Activated CD4-positive, alpha-beta T cell treated with anti-CD3 and anti-CD28 coated beads, Interleukin-2, amount 50 U/mL, for 48 hours (primary cell): ENCODE results near the gene CRTC1.
"Not testable (repeated sequence)": the region's sequence is repeated elsewhere in the genome, so short reads cannot be mapped to it uniquely, and the experiment has no call there.

Source experiments
- DNase-seq, 2 experiments: peaks; one replicate each; pipeline ENCODE4 v3.0.0-alpha.2; 2020

CRTC1 gene

DNA sequence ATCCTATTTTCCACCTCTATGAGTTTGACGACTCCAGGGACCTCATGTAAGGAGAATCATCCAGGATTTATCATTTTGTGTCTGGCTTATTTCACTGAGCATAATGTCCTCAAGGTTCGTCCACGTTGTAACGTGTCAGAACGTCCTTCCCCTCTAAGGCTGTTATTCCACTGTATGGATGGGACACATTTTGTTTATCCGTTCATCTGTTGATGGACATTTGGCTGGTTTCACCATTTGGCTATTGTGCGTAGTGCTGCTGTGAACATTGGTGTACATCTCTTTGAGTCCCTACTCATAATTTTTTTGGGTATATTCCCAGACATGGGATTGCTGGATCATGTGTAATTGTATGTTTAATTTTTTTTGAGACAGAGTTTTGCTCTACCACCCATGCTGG, 21.5 kb downstream of the CRTC1 start:
- DNase-seq = no peak

DNA sequence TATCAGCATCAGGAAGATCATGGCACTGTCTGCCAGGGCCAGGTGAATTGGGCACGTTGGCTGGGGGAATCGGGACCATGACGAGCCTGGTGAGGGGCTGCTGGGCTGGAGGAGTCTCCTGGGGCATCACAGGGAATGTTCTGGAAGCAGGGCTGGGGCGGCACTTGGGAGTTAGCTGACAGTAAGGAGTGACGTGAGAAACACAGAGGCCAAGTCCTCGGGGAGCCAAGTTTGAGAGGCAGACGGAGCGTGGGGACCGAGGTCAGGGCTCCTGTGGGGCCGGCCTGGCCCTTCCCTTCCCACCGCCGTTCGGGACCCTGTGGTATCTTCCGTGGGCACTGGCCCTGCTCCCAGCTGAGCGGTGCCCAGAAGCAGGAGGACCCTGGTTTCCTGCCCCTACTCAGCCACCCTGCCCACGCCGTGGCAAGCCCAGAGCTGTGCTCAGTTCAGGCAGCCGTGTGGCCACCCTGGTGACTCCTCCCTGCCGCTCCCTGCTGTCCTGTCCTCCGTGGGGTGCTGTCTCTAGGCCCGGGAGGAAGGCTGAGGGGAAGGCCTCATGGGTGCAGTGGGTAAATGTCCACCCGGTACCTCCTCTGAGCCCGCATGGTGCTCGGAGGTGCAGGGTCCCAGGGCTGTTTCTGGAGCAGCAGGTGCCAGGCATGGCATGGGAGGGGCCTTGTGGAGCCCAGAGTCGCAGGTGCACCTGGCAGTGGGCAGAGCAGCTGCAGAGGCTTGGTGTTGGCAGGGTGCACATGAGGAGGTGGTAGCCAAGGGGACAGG, 25.2 kb downstream of the CRTC1 start:
- DNase-seq = no peak

- DNase-seq = no peak
These were observed 26.1 kb downstream of the CRTC1 start for GRCh38 chr19:18709546-18709945.

DNA sequence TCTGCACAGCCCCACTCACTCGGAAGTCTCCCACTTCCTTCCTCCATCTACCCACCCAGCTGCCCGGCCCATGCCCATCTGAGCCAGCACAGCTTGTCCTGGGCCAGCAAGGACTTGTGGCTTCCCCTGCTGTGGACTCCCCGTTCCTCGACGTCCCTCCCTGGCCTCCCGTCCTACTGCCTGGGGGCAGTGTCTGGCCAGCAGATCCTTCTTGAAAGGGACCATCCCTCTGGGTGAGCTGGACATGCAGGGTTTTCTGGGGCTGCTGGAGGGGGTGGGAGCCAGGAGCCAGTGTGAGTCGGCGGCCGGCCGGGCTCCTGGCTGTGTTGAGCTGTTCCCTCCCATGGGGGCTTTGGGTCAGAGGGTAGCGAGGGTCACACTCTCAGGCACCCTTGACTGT, 26.7 kb downstream of the CRTC1 start:
- DNase-seq = no peak

DNA sequence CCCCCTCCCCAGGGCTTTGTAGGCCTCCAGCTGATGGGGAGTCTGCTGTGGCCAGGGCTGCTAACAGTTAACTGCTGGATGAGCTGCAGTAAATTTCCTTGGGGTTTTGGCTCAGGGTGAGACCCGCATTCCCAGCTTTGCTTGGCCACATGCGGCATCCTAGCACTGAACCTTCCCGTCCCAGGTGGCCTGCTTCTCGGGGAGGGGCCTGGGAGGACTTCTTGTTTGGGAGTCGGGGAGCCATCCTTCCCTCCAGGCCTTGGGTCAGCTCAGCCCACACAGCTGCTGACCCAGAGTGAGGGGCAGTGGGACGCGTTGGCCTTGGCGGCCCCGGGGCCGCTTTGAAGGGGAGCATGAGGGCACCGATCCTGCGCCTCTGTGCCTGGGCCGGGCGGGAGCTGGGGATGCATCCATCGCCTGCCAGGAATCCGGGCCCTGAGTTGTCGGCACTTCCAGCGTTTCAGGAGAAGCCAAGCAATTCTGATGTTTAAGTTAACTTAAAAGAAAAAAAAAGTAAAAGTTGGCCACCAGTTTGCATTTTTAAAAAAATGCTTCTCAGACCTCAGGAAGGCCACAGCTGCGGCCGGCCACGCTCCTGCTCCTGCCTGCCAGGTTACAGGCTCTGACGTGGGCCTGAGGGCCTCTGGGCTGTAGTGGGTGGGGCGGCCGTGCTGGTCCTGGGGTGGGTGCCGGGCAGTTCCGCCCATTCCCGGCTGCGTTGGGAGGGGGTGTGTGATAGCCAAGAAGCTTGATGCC, 27.7 kb downstream of the CRTC1 start:
- no peak for DNase-seq

GRCh38 chr19:18711893-18712292, 28.4 kb downstream of the CRTC1 start:
- no peak for DNase-seq

GRCh38 chr19:18712981-18713380, 29.5 kb downstream of the CRTC1 start:
- no peak for DNase-seq

- DNase-seq = no peak
These were observed 30.2 kb downstream of the CRTC1 start for GRCh38 chr19:18713550-18714117.

DNA sequence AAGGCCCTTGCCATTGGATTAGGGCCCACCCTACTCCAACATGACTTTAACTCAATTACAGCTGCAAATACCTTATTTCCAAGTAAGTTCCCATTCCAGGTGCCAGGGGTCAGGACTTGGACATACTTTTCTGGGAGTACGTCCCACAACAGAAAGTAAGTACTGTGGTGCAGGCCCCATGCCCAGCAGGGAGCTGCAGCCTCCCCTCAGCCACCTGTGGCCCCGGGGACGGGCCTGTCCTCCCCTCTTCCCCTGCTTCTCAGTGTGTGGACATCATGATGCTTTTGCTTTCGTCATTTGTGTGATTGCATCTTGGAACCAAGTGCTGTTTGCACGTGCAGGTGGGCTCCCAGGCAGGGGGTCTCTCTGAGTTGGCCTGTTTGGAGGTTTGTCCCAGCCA, 31.9 kb downstream of the CRTC1 start:
- DNase-seq = no peak

DNA sequence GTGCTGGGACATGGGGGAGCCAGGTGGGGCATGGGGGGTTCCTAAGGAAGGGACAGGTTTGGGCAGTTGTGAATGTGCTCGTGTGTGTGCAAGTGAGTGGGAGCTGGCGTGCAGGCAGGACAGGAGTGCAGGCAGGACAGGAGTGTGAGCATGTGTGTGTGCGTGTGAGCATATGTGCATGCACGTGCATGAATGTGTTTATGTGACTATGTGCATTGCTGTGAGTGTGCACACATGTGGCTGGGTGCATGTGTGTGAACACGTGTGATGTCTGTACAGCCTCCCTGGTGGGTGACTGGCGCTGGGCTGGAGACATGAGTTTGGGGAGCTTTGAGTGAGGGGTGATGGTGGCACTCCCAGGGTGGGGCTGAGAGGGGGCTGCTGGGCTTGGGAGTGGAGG, 33.4 kb downstream of the CRTC1 start:
- no peak for DNase-seq

DNA sequence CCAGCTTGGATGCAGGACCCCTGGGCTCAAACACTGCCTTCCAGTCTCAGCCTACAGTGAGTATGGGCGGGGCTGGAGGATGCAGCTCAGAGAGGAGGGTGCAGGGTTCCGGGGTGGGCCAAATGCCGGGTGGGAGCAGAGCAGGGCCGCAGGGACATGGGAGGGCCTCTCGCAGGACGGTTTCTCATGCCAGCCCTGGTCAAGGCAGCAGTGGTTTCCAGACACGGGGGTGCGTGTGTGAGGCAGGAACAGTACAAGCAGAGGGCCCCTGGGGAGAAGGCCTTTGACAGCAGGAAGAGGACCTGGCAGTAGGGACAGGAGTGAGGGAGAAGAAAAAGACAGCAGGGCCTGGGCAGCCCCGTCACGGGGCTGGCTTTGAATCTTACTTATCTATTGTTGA, 34.1 kb downstream of the CRTC1 start:
- no peak for DNase-seq

DNA sequence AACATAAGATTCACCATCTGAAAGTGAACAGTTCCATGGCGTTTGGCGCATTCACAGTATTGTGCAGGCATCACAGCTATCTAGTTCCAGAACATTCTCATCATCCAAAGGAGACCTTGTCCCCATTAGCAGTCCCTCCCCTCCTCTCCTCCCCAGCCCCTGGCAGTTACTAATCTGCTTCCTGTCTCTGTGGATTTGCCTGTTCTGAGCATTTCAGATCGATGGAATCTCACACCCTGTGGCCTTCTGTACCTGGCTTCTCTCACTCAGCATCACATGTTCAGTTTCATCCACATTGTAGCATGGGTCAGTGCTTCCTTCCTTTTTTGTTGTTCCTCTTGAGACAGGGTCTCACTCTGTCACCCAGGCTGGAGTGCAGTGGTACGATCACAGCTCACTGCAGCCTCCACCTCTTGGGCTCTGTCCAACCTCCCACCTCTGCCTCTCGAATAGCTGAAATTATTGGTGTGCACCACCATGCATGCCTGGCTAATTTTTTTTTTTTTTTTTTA, 34.6 kb downstream of the CRTC1 start:
- DNase-seq = no peak

DNA sequence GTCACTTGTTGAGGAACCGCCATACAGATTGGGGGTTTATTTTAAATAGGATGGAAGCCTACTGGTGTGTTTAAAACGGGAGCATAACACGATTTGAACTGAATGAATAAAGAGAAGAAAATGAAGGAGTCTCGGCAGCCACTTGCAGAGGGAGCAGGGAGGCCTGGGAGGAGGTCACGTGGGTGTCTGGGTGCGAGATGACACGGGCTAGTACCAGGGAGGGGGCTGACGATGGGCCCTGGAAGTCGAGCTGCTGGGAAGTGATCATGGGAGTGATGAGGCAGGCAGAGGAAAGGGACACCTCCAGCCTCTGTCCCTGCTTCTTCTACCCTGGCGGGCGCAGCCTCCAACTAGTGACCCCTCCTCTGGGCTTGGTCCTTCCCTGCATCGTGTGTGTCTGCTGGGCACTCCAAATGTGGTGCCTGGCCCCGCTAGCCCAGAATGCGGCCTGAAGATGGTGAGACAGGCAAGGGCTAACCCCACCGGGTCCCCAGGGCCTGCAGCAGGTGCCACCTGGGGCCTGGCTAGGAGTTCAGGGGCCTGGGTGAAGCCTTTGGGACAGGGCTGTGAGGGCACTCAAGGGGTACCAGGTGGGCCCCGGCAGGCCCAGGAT, 35.5 kb downstream of the CRTC1 start:
- no peak for DNase-seq

DNA sequence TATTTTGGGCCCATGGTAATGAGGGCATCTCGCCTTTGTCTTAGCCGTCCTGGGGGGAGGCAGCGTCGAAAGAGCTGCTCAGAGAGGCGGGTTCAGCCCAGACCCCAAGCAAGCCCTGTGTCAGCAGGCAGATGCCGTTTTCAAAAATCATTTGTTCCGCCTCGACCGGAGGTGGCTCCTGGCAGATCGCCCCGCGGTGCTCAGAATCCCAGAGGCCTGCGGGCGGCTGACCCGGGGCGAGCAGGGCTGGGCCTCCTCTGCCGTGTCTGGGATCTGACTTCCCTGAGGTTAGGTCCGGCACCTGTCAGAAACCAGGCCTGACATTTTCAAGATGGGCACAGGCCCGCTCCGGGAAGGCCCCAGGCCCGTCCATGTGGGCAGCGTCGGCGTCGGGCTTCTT, 36.1 kb downstream of the CRTC1 start:
- no peak for DNase-seq

DNA sequence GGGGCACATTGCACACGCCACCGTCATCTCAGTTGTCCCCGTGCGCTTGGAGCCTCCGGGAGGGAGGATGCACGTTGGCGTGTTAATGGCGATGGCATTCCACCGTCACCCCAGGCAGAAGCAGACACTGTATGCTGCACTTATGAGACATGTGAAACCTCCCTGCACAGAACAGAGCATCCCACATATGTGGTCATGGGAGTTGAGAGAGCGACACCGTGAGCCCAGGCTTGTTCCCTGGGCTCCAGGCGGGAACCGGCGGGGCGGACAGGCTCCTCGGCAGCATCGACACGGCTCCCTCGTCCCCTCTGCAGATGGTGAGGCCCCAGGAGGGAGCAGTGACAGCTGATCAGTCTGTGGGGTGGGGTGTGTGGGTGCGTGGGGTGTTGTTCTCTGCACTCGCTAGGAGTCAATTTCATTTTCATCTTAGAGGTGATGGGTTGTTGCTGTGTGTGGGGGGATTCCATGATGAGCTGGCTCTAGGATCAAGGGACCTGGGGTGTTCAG, 40.4 kb downstream of the CRTC1 start:
- DNase-seq = no peak

DNA sequence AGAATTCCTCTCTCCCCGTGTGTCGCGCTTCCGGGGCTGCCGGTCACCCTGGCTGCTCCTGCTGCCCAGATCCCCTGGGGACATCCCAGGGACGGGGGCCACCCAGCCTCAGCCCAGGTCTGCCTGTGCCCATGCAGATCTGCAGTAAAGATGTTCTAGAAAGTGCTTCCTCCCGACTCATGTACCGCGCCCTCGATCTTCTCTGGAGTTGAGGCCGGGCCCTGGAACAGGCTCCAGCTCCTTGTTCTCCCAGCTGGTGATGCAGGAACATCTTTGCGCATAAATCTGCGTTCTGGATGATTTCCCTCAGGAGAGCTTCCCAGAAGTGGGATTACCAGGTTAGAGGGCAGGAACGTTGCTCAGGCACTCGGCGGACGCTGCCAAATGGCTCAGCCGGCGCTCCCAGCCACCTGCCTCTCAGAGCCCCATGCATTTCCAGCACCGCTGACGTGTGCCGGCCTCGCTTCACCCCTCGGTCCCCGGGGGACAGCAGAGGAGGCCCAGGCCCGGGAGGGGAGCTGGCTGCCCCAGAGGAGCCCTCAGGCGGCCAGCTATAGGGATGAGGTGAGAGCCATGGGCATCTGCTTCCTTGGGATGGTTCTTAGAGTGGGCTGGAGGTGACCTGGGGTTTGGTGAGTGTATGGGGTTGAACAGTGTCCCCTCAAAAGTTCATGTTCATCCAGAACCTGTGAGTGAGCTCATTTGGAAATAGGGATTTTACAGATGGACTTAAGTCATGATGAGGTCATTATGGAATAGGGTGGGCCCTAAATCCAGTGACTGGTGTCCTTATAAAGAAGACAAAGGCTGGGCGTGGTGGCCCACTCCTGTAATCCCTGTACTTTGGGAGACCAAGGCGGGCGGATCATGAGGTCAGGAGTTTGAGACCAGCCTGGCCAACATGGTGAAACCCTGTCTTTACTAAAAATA, 42.6 kb downstream of the CRTC1 start:
- DNase-seq = no peak

DNA sequence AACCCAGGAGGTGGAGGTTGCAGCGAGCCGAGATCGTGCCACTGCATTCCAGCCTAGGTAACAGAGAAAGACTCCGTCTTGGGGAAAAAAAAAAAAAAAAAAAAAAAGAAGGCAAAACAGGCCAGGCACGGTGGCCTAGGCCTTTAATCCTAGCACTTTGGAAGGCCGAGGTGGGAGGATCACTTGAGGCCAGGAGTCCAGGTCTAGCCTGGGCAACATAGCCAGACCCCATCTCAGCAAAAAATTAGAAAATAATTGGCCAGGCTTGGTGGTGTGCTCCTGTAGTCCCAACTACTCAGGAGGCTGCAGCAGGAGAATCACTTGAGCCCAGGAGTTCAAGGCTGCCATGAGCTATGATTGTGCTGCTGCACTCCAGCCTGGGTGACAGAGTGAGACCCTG, 43.4 kb downstream of the CRTC1 start:
- no peak for DNase-seq

DNA sequence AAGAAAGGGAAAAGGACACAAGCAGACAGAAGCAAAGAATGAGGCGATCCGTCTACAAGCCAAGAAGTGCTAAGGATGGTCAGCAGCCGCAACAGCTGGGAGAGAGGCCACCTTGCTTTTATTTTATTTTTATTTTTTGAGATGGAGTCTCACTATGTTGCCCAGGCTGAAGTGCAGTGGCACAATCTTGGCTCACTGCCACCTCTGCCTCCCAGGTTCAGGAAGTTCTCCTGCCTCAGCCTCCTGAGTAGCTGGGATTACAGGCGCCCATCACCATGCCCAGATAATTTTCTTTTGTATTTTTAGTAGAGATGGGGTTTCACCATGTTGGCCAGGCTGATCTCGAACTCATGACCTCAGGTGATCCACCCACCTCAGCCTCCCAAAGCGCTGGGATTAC, 44.1 kb downstream of the CRTC1 start:
- not testable (repeated sequence) for DNase-seq

- DNase-seq = no peak
These were observed 46.6 kb downstream of the CRTC1 start for GRCh38 chr19:18729933-18730530.

DNA sequence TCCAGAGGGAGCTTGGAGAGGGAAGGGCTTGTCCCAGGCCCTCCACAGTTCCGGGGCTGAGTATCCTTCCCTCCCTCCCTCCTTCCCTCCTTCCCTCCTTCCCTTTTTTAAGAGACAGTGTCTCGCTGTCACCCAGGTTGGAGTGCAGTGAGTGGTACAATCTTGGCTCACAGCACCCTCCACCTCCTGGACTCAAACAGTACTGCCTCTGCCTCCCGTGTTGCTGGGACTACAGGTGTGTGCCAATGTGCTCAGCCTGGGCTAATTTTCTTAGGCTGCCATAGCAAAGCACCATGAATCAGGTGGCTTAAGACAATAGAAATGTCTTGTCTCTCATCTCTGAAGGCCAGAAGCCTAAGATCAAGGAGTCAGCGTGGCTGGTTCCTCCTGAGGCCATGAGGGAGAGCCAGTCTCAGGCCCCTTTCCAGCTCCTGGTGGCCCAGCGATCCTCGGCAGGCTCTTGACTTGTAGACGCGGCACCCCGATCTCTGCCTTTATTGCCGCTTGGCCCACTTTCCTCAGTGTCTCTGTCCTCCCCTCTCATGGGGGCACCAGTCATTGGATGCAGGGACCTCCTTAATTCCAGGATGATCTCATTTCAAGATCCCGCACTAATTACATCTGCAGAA, 47.5 kb downstream of the CRTC1 start:
- DNase-seq = no peak

GRCh38 chr19:18731562-18732008, 48.1 kb downstream of the CRTC1 start:
- peak; percentile 10 to 18 for DNase-seq
